ENCODE data around the gene TREML2.
"Not testable (repeated sequence)": the region's sequence is repeated elsewhere in the genome, so short reads cannot be mapped to it uniquely, and the experiment has no call there.

TREML2 gene

GRCh38 chr6:41200901-41201763 lies at the start of gene TREML2:
Gene TREML2 (minus strand): TSS chr6:41201149. CDS start chr6:41201008, 141 bp downstream.
- DNase-seq = peak in 1 of 2 donors; percentile 25

GRCh38 chr6:41247882-41248705 lies 47.1 kb upstream of the TREML2 start:
- DNase-seq = no peak

- DNase-seq = no peak
Observed at GRCh38 chr6:41247288-41247865, 46.4 kb upstream of the TREML2 start.

- DNase-seq = not testable (repeated sequence)
Observed at GRCh38 chr6:41246529-41246928, 45.6 kb upstream of the TREML2 start.

- DNase-seq = no peak
Observed at GRCh38 chr6:41239467-41240159, 38.7 kb upstream of the TREML2 start.

GRCh38 chr6:41237128-41237527 lies 36.2 kb upstream of the TREML2 start:
- no peak for DNase-seq

- no peak for DNase-seq
Observed at GRCh38 chr6:41236276-41236675, 35.3 kb upstream of the TREML2 start.

- DNase-seq = no peak
Observed at GRCh38 chr6:41232667-41233066, 31.7 kb upstream of the TREML2 start.

GRCh38 chr6:41231246-41231645 lies 30.3 kb upstream of the TREML2 start:
- DNase-seq = no peak

GRCh38 chr6:41229721-41230120 lies 28.8 kb upstream of the TREML2 start:
- no peak for DNase-seq

GRCh38 chr6:41228616-41229015 lies 27.7 kb upstream of the TREML2 start:
- no peak for DNase-seq

GRCh38 chr6:41228096-41228495 lies 27.1 kb upstream of the TREML2 start, which contains the start of gene TREML4:
Gene TREML4 (plus strand): TSS chr6:41228349. CDS start chr6:41228428, 79 bp downstream.
- DNase-seq = no peak

GRCh38 chr6:41226752-41227151 lies 25.8 kb upstream of the TREML2 start:
- no peak for DNase-seq

- DNase-seq = no peak
Observed at GRCh38 chr6:41224800-41225199, 23.9 kb upstream of the TREML2 start.

- DNase-seq = no peak
Observed at GRCh38 chr6:41222513-41222912, 21.6 kb upstream of the TREML2 start.

- no peak for DNase-seq
Observed at GRCh38 chr6:41222045-41222444, 21.1 kb upstream of the TREML2 start.

- DNase-seq = no peak
Observed at GRCh38 chr6:41216616-41217015, 15.7 kb upstream of the TREML2 start.

GRCh38 chr6:41215777-41216176 lies 14.8 kb upstream of the TREML2 start:
- no peak for DNase-seq

GRCh38 chr6:41214559-41215238 lies 13.8 kb upstream of the TREML2 start:
- DNase-seq = no peak

- DNase-seq = no peak
Observed at GRCh38 chr6:41209547-41210320, 8.8 kb upstream of the TREML2 start.

GRCh38 chr6:41208439-41209106 lies 7.6 kb upstream of the TREML2 start:
- DNase-seq = no peak
